Measurements from ENCODE around the gene ABCB6.
A peak's percentile ranks its signal among the peaks of the same experiment; 100 is the strongest.

The ABCB6 gene

DNA sequence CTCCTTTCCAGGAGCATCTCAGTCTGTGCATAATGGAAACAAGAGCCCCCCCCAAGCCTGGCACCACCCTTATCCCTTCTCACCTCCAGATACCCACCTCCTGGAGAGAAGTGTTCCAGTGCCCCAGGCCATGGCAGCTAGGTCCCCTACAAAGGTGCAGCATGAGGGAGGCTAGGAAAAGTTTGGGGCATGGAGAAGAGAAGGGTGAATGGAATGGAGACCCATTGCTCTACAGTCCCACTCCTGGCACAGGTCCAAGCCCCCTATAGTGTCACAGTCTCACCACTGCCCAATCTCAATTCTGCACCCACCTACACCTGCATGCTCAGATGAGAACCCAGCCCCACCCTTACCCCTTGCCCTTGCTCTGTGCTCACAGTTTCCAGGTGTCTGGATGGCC lies 49.8 kb downstream of the ABCB6 start:
- no peak for DNase-seq (ENCODE audit: low spot score)

DNA sequence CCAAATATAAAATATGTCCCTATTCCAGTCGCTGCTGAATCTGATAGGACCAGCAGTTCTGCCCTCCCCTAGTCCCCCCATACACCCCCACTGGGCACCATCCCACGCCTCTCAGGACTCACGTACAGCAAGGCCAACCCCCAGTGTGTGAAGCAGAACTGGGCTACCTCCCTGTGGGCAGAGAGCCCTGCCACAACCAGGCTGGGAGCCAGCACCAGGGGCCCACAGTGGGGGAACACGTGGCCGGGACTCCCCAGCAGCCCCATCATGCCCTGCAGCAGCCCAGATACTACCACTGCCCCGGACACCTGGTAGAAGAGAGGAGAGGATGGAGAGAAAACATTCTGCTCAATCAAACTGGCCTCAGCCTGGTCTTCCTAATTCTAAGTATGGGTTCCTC lies 50.2 kb downstream of the ABCB6 start:
- DNase-seq (ENCODE audit: low spot score), result no peak

GRCh38 chr2:219167997-219168396 lies 50.8 kb downstream of the ABCB6 start:
- no peak for DNase-seq (ENCODE audit: low spot score)

- DNase-seq (ENCODE audit: low spot score), result no peak
Measured at GRCh38 chr2:219165058-219165911, 53.5 kb downstream of the ABCB6 start.

GRCh38 chr2:219163156-219163555 lies 55.6 kb downstream of the ABCB6 start:
- DNase-seq (ENCODE audit: low spot score), result no peak

DNA sequence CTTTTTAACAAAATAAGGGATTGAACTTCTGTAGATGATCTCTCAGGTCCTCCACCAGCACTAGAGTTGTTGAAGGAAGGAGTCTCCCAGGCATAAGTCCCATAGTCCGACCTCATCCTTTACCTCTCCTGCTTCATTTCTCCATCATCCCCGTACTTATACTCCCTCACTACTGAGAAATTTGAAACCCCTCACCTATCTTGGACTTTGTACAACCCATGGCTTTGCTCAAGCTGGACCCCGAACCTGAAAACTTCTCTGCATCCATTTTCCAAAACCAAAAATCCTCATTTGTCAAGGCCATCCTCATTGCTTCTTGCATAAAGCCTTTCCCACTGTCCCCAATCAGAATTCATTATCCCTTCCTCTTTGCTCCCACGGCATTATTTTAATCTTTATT lies 57.7 kb downstream of the ABCB6 start:
- no peak for DNase-seq (ENCODE audit: low spot score)

- peak; percentile 96 for DNase-seq (ENCODE audit: low spot score)
Measured at GRCh38 chr2:219160186-219161017, 58.4 kb downstream of the ABCB6 start, which contains the start of gene NHEJ1. Gene NHEJ1 (minus strand): TSS chr2:219160815. CDS start chr2:219158362, 2,453 bp downstream.

Data from Ammon's horn (tissue), 1 donor.